Transverse colon (tissue), 4 donors: Measurements from ENCODE around the gene SMYD2.

Experiments used
- CTCF ChIP-seq, 5 experiments: fragments of 200-600 bp in 3 of 5; fragments of 450-650 bp in 2 of 5; sonication (generic) in 3 of 5; IDR thresholded peaks; 1 replicate in 2 of 5; 2 replicates in 3 of 5; pipeline ENCODE4 v1.5.1; 2016 to 2017; ENCODE audit warnings: antibody characterized with exemption in 5 of 5, inconsistent platforms in 3 of 5, mild to moderate bottlenecking in 2 of 5, moderate library complexity in 1 of 5
- EP300 ChIP-seq: sonication (generic); formaldehyde crosslinking; IDR thresholded peaks from one replicate; pipeline ENCODE4 v1.6.1; 2017; ENCODE audit warnings: antibody characterized with exemption, low read depth
- POLR2A ChIP-seq: fragments of 450-650 bp; IDR thresholded peaks from one replicate; pipeline ENCODE4 v1.6.1; 2016; ENCODE audit warnings: antibody characterized with exemption, mild to moderate bottlenecking, moderate library complexity
- POLR2AphosphoS5 ChIP-seq, 3 donors: sonication (generic); formaldehyde crosslinking; IDR thresholded peaks; one replicate each; pipeline ENCODE4 v1.6.1; 2016; ENCODE audit warnings: antibody characterized with exemption in 3 of 3

GRCh38 chr1:214380986-214381695 lies 100.2 kb downstream of the SMYD2 start:
- TF ChIP-seq CTCF (IDR thresholded peaks at IDR 0.05), result no peak
- no peak for TF ChIP-seq POLR2A
- TF ChIP-seq POLR2AphosphoS5 (IDR thresholded peaks at IDR 0.05), result no peak
- TF ChIP-seq EP300, result no peak
